GM11168 (cell line): ENCODE data around the gene IGF2BP1.
"Not testable (repeated sequence)": the region's sequence is repeated elsewhere in the genome, so short reads cannot be mapped to it uniquely, and the experiment has no call there.

Source experiments
- in situ Hi-C: fragments of 300-500 bp; cut with MboI; formaldehyde crosslinking; loops from one replicate; pipeline ENCODE4 v1.12.0; 2022; ENCODE audit warnings: low sequenced_read_pairs; ENCODE audit not compliant: unreplicated experiment

Gene IGF2BP1

GRCh38 chr17:48995304-48995973 is 1.7 kb upstream of the IGF2BP1 start:
- in situ Hi-C loops = no loop called here

GRCh38 chr17:48995974-48996721 is 1.0 kb upstream of the IGF2BP1 start:
- in situ Hi-C loops = no loop called here

- in situ Hi-C loops = no loop called here
Measured at GRCh38 chr17:48996722-48997102, 473 bp upstream of the IGF2BP1 start.

GRCh38 chr17:48997827-48998586 is 822 bp downstream of the IGF2BP1 start:
- in situ Hi-C loops = no loop called here

GRCh38 chr17:48998587-48999440 is 1.6 kb downstream of the IGF2BP1 start:
- in situ Hi-C loops = no loop called here

- in situ Hi-C loops = no loop called here
Measured at GRCh38 chr17:49000943-49001342, 3.8 kb downstream of the IGF2BP1 start.

- in situ Hi-C loops = no loop called here
Measured at GRCh38 chr17:49001671-49002070, 4.5 kb downstream of the IGF2BP1 start.

- in situ Hi-C loops = no loop called here
Measured at GRCh38 chr17:49002331-49002730, 5.1 kb downstream of the IGF2BP1 start.

GRCh38 chr17:49002766-49003165 is 5.6 kb downstream of the IGF2BP1 start:
- in situ Hi-C loops = no loop called here

- in situ Hi-C loops = no loop called here
Measured at GRCh38 chr17:49003557-49004511, 6.6 kb downstream of the IGF2BP1 start.

- in situ Hi-C loops = no loop called here
Measured at GRCh38 chr17:49005140-49005539, 8.0 kb downstream of the IGF2BP1 start.

- in situ Hi-C loops = not testable (repeated sequence)
Measured at GRCh38 chr17:49008908-49009307, 11.7 kb downstream of the IGF2BP1 start.

- in situ Hi-C loops = no loop called here
Measured at GRCh38 chr17:49012769-49013255, 15.6 kb downstream of the IGF2BP1 start.

- in situ Hi-C loops = no loop called here
Measured at GRCh38 chr17:49013311-49014213, 16.4 kb downstream of the IGF2BP1 start.

- in situ Hi-C loops = no loop called here
Measured at GRCh38 chr17:49015179-49015923, 18.2 kb downstream of the IGF2BP1 start.

GRCh38 chr17:49015924-49016774 is 19.0 kb downstream of the IGF2BP1 start:
- in situ Hi-C loops = no loop called here
